H1 (cell line): ENCODE data around the gene MATR3.

Experiments
- CBX5 ChIP-seq: fragments of 300-800, 300-1000 bp; sonication (generic); IDR thresholded peaks from 2 replicates; pipeline ENCODE4 v1.7.1; 2016; ENCODE audit warnings: antibody characterized with exemption, low read length, low read depth
- CHD1 ChIP-seq: IDR thresholded peaks from 2 replicates; pipeline ENCODE4 v1.6.1; 2012; ENCODE audit warnings: low read depth, low read length, improper control_type of control experiment
- CHD2 ChIP-seq: IDR thresholded peaks from 2 replicates; pipeline ENCODE4 v1.6.1; 2012; ENCODE audit warnings: low read length, improper control_type of control experiment
- CTCF ChIP-seq, 3 experiments: IDR thresholded peaks; 1 replicate in 2 of 3; 2 replicates in 1 of 3; pipeline versions ENCODE4 v1.5.1 to v1.6.1; 2011; ENCODE audit warnings: low read length in 3 of 3, mild to moderate bottlenecking in 3 of 3, inconsistent platforms in 2 of 3, low read depth in 1 of 3, moderate library complexity in 1 of 3; ENCODE audit not compliant: insufficient read depth in 1 of 3; ENCODE audit errors: control extremely low read depth in 1 of 3
- KDM5A ChIP-seq: fragments of 200-600 bp; IDR thresholded peaks from 2 replicates; pipeline ENCODE4 v1.7.1; 2012; ENCODE audit warnings: mild to moderate bottlenecking, low read length, inconsistent platforms, mixed read lengths
- POLR2A ChIP-seq, 2 experiments: IDR thresholded peaks; 1 replicate in 1 of 2; 2 replicates in 1 of 2; pipeline ENCODE4 v1.6.1; 2011; ENCODE audit warnings: low read depth in 2 of 2, low read length in 2 of 2, mild to moderate bottlenecking in 2 of 2; ENCODE audit errors: control extremely low read depth in 1 of 2
- POLR2AphosphoS5 ChIP-seq: IDR thresholded peaks from 2 replicates; pipeline ENCODE4 v1.6.1; 2011; ENCODE audit warnings: low read depth, low read length
- RNF2 ChIP-seq: fragments of 200-900, 300-1000 bp; sonication (generic); IDR thresholded peaks from 2 replicates; pipeline ENCODE4 v1.7.1; 2016; ENCODE audit warnings: borderline replicate concordance, low read depth, mild to moderate bottlenecking, antibody characterized with exemption, low read length; ENCODE audit not compliant: poor library complexity, severe bottlenecking; ENCODE audit errors: missing control alignments
- SIN3A ChIP-seq, 2 experiments: IDR thresholded peaks in 1 of 2; conservative IDR thresholded peaks in 1 of 2; 2 replicates each; pipeline ENCODE4 v1.6.1; 2011 to 2012; ENCODE audit warnings: low read length in 2 of 2, improper control_type of control experiment in 1 of 2, low read depth in 1 of 2, mild to moderate bottlenecking in 1 of 2
- SRF ChIP-seq: IDR thresholded peaks from 2 replicates; pipeline ENCODE4 v1.6.1; 2011; ENCODE audit warnings: mild to moderate bottlenecking, low read depth, low read length, moderate library complexity
- SUZ12 ChIP-seq: fragments of 200-600 bp; sonication (generic); IDR thresholded peaks from 2 replicates; pipeline ENCODE4 v1.6.1; 2012; ENCODE audit warnings: mild to moderate bottlenecking, inconsistent platforms, low read length, moderate library complexity, mixed read lengths
- TAF1 ChIP-seq: IDR thresholded peaks from 2 replicates; pipeline ENCODE4 v1.6.1; 2011; ENCODE audit warnings: mild to moderate bottlenecking, low read depth, low read length
- TCF12 ChIP-seq: IDR thresholded peaks from 2 replicates; pipeline ENCODE4 v1.6.1; 2011; ENCODE audit warnings: low read depth, mild to moderate bottlenecking, low read length
- YY1 ChIP-seq: IDR thresholded peaks from 2 replicates; pipeline ENCODE4 v1.6.1; 2011; ENCODE audit warnings: low read depth, mild to moderate bottlenecking, low read length

- TF ChIP-seq KDM5A (no peak), SIN3A (conservative IDR thresholded peaks at IDR 0.05 in 1 of 2, IDR thresholded peaks at IDR 0.05 in 1 of 2; ENCODE audit: low read depth in 1 of 2, low read length in 2 of 2) (no peak), CTCF (IDR thresholded peaks at IDR 0.05; ENCODE audit: control extremely low read depth in 1 of 3, insufficient read depth in 1 of 3, low read depth in 1 of 3, low read length in 3 of 3) (no peak), POLR2A (IDR thresholded peaks at IDR 0.05; ENCODE audit: control extremely low read depth in 1 of 2, low read depth in 2 of 2, low read length in 2 of 2) (no peak), YY1 (no peak), CHD1 (no peak), SRF (no peak; the same call in 1 of the 2 replicates), SUZ12 (no peak), CBX5 (no peak), TCF12 (no peak), CHD2 (no peak), RNF2 (no peak), POLR2AphosphoS5 (no peak), TAF1 (no peak)
Measured at GRCh38 chr5:139341187-139341688, 47.7 kb downstream of the MATR3 start.
